Panc1 (cell line): ENCODE data around the gene SLC4A5.

ENCODE experiments used
- POLR2AphosphoS5 ChIP-seq: IDR thresholded peaks from 2 replicates; pipeline ENCODE4 v1.6.1; 2012; ENCODE audit warnings: mild to moderate bottlenecking, low read depth, low read length, moderate library complexity
- SIN3A ChIP-seq: IDR thresholded peaks from 2 replicates; pipeline ENCODE4 v1.6.1; 2012; ENCODE audit warnings: low read depth, mild to moderate bottlenecking, low read length, moderate library complexity, borderline replicate concordance; ENCODE audit not compliant: insufficient read depth
- TF ChIP-seq, protein P1 (sequence below): fragments of 450-650 bp; IDR thresholded peaks from 2 replicates; pipeline ENCODE4 v1.5.1; 2017; ENCODE audit warnings: mild to moderate bottlenecking

DNA sequence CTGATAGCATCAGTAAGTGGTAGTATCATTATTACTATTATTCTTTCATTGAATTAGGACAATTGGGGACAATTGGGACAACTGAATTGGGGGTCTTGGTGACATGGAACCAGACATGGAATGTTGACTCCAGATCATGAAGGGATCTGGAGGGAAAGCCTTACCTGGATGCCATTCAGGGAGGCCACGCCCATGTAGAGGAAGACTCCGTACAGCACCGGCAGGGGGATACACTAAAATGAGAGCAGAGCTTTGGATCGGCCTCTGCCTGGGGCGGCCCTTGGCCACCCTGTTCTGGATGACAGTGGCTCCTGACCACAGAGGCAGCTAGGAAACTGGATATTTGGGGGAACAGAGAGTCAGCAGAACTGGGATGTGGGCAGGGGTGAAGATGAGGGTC, 115.6 kb downstream of the SLC4A5 start:
- TF ChIP-seq, protein P1, sequence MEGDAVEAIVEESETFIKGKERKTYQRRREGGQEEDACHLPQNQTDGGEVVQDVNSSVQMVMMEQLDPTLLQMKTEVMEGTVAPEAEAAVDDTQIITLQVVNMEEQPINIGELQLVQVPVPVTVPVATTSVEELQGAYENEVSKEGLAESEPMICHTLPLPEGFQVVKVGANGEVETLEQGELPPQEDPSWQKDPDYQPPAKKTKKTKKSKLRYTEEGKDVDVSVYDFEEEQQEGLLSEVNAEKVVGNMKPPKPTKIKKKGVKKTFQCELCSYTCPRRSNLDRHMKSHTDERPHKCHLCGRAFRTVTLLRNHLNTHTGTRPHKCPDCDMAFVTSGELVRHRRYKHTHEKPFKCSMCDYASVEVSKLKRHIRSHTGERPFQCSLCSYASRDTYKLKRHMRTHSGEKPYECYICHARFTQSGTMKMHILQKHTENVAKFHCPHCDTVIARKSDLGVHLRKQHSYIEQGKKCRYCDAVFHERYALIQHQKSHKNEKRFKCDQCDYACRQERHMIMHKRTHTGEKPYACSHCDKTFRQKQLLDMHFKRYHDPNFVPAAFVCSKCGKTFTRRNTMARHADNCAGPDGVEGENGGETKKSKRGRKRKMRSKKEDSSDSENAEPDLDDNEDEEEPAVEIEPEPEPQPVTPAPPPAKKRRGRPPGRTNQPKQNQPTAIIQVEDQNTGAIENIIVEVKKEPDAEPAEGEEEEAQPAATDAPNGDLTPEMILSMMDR = no peak
- TF ChIP-seq POLR2AphosphoS5 (no peak), SIN3A (no peak)
